ENCODE data around the gene C1orf174.
A peak's percentile ranks its signal among the peaks of the same experiment; 100 is the strongest.

C1orf174 gene

DNA sequence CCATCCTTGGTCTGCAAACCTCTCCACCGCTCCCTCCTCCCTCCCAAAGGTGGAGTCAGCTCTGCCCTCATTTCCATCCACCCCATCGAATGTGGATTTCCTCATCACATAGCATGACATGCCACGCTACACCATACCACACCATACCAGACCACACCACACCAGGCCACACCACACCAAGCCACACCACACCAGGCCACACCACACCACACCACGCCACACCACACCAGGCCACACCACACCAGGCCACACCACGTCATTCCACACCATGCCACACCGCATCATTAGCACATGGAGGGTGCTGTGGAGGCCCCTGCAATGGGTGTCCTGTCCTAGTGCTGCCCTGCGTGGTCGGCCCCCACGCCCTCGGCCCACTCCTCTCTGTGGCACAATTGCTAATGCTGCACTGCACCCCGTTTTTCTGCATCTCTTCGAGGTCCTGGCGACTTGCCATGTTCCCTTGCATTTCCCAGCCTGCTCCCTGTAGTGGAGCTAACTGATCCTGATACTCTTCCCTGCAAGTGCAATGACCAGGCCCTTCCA, 31.5 kb downstream of the C1orf174 start:
- no peak for DNase-seq (ENCODE audit: low read depth)

DNA sequence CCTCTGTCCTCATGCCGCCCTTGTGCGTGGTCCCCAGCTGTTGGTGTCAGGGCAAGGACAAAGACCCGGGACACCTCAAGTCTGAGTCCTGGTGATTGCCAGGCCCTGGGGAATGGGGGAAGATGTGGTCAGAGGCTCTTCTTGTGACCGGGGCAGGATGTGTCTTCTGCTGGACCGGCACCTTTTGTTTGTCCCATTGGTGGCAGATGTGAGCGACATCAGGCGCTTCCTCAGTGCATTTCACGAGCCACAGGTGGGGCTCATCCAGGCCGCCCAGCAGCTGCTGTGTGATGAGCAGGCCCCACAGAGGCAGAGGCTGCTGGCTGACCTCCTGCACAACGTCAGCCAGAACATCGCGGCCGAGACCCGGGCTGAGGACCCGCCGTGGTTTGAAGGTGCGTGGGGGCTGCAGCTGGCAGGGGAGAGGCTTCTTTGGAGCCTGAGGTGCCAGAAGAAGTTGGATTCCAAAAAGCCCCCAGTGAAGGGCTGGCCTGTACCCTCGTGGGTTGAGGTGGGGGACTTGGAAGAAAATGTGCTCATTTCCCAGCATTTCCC, 34.4 kb downstream of the C1orf174 start:
- DNase-seq (ENCODE audit: low read depth) = no peak

DNA sequence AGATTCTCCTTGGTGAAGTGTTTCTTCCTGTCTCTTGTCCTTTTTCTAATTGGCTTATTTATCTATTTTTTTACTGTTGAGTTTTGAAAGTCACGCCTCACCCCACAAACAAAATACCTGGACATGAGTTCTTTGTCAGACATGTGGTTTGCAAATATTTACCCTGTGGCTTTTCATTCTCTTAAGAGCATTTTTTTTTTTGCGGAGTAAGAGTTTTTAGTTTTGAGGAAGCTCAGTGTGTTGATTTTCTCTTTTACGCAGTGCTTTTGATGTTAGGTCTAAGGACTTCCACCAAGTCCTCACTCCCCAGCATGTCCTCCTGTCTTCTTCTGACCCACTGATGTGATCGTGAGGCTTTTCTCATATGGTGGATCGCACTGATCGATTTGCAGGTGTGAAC, 35.2 kb downstream of the C1orf174 start:
- no peak for DNase-seq (ENCODE audit: low read depth)

DNA sequence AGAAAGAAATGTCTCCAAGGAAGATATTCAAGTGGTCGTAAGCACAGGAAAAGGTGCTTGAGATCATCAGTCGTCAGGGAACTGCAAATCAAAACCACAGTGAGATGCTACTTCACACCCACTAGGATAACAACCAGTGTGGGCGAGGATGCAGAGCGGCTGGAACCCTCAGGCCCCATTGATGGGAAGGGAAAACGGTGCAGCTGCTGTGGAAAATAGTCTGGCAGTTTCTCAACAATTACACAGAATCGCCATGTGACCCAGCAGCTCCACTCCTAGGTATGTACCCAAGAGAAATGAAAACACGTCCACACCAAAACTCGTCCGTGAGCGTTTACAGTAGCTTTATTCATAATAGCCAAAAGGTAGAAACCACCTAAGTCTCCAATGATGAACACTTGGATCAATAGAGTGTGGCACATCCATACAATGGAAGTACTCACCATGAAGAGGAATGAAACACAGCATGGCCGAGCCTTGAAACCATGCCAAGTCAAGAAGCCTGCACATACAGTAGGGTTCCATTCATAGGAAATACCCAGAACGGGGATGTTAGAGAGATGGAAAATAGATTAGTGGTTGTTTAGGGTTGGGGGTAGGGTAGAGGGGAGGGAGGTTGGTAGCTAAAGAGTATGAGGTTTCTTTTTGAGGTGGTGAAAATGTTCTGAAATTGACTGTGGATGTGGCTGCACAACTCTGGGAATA, 36.7 kb downstream of the C1orf174 start:
- no peak for DNase-seq (ENCODE audit: low read depth)

DNA sequence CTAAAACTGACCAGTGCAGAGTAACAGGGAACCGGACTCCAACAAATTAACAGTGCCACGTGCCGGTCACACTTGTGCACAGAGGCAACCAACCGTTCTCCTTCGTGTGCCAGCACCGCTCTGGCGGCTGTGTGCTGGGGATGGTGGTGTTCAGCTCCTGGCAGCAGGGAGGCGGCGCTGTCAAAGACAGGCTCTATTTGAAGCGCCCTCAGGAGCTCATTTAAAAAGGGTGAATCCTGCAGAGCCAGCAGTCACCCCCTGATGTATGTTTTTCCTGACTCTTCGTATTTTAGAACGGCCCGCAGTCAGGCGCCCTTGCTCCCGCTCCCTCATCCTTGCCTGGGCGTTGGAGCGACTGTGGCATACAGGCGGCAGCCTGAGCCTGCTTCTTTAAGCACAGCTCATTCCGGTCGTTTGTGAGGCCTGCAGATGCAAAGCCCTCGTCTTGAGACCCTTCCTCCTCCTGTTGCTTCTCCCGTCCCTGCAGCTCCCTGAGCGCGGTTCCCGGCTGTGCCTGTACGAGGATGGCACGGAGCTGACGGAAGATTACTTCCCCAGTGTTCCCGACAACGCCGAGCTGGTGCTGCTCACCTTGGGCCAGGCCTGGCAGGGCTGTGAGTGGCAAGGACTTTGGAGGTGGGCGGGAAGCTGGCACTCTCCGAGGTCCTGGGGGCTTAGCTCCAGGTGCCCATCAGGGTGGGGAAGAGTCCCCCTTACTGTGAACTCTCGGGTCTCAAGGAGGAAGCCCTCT, 41.7 kb downstream of the C1orf174 start:
- no peak for DNase-seq (ENCODE audit: low read depth)

DNA sequence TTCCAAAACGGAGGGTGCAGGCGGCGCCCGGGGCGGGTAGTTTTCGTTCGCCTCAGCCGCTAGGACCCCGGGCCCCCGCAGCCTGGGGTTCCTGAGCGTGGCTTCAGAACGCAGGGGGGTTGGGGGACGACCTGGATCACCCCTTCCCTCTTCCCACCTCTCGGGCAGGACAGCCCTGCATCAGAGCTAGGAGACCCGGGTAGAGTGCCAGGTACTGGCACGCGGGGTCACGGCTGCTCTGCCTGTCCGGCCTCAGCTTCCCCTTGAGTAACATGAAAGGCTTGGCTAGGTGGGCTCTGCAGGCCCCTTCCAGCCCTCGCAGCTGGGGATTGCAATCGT, 42.3 kb downstream of the C1orf174 start:
- DNase-seq (ENCODE audit: low read depth) = no peak

DNA sequence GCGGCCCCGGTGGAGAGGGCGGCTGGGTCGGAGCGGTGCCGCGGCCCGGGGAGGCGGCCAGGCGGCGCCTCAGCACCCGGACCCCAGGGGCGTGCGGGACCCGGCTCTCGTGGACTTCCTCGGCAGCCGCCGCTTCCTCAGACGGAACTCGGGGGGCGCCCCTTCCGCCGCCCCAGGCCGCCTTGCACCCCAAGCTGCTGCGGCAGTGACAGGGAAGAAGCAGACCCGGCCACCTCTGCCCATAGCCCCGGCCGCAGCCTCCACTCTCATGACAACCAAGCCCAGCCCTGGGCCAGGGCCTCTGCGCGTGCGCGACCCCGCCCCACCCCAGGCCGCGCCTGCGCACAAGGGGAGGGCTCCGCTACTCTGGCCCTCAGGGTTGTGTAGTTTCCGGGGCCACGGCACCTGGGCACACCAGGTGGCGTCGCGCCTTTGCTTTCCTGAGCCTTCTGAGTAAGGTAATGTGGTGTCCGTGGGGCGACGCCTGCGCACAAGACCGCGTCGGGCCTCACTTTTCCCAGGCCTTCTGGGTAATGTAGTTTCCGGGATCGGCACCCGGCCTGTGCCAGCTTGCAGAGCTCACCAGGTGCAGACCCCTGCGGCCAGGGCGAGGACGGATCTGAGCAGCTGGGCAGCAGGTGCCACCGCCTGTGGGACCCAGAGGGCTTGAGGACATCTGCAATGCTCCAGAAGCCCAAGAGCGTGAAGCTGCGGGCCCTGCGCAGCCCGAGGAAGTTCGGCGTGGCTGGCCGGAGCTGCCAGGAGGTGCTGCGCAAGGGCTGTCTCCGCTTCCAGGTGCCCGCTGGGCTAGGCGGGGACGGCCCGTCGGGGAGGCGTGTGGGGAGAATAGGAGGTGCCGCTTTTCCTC, 42.9 kb downstream of the C1orf174 start, which contains the start of the genes CEP104 and DFFB:
Gene CEP104, minus strand, starts transcription at position 289 of the 868 bp plus-strand sequence. CDS start 4,804 bp downstream, outside the sequence.
Gene DFFB, plus strand, starts transcription at position 554 of the 868 bp plus-strand sequence. Its CDS starts 128 bp downstream, at position 682.
- peak; percentile 94 for DNase-seq (ENCODE audit: low read depth)

DNA sequence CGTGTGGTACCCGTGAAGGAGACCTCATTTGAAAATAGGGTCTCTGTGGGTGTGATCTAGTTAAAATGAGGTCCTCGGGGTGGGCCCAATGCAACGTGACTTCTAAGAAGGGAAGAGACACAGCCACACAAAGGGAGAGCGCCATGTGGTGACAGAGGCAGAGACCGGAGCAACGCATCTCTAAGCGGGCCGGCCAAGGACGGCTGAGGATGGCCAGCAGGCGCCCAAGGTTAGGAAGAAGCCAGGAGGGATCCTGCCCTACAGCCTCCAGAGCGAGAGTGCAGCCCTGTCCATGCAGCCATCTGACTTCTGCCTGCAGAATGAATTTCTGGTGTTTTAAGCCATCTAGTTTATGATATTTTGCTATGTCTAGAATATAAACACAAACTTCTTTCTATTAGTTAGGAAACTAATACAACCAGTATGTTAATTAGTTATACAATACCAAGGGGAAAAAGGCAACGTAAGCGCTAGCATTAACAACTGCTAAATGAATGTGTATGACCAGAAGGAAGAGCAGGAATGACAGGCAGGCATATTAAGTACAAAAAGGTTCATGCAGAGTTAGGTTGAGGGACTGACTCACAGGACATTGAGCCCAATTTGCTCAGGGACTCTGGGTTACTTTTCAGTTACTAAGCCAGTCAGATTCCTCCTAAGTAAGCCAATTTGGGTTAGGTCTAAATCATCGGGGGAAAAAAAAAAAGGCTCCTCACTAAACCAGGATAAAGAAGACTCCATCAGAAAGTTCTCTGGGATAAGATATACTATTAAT, 47.2 kb downstream of the C1orf174 start:
- no peak for DNase-seq (ENCODE audit: low read depth)

DNA sequence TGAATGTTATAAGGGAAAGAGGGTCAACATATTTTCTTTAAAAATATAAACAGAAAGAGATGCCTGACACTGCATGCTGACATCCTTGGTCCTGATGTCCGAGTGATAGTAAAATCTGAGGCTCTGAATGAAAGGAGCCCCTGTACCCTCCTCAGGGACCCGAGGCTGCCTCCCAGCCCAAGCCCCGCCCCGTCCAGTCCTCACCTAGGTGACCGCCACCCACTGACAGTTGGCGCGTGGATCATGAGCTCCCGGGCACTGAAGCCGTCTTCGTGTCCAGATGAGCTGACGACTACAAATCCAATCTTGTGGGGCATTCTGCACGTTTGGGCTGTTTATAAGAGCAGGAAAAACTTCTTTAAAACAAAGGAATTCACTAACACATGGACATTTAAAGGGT, 48.0 kb downstream of the C1orf174 start:
- no peak for DNase-seq (ENCODE audit: low read depth)

DNA sequence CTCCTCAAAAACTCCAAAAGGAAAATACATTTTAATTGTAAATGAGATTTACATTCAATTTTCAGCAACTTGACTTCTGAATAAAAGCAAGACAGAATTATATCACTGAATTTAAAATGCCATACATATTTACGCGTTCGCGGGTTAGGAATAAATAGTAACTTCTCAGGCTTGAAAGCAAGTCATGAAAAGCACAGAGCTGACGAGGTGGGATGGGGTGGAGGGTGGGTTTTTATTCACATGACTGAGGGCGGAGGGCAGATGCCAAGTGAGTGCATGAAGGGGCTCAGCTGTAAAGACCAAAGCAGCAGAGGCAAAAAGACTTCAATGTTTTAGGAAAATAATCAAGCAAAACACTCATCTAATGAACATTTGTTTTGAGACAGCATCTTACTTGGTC, 48.8 kb downstream of the C1orf174 start:
- no peak for DNase-seq (ENCODE audit: low read depth)

DNA sequence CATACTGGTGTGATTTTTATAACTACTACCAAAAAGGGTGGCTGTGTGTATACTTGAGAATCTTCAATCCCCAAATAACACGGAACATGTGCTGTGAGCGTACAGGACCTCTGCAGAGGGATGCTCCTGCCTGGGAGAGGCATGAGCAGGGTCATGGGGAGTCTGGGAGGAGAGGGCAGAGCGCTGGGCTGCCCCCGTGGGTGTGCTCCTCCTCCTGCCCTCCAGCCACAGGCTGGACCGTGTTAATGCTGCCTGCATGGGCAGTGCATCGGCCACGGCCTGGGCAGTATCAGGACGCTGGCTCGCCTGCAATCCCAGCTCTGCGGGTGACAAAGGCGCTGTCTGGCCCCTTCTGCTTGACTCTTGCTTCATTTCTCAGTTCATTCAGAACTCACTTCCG, 49.2 kb downstream of the C1orf174 start:
- DNase-seq (ENCODE audit: low read depth) = no peak

DNA sequence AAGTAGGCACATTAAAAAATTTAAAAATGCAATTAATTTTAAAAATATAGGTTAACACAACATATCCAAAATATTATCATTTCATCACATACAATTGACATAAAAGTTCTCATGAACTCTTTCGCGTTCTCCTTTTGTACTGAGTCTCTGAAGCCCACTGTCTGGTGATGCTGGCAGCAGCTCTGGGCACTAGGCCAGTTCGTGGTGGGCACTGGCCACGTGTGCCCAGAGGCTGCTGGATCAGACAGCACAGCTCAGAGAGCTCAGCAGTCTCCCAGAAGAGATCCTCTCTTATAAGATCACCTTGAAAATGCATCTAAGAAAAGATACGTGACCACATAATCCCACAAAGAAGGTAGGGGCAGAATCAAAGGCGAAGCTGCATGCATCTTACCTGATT, 53.0 kb downstream of the C1orf174 start:
- no peak for DNase-seq (ENCODE audit: low read depth)

DNA sequence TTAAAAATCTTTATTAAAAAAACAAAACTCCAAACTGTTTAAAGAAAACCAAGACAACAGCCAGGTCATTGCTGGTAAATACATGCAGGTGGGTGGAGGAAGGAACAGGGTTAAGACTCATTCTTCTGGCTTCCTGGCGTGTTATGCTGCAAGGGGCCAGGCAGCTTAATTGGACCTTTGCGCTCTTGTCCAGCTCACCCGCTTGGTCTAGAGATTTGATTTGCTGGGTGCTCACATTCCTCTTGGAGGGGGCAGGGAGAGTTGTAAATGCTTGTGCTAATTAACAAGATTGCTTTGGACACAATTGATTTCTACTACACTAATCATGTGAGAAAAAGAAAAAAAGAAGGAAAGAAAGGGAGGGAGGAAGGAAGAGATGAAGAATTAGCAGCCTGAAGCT, 53.5 kb downstream of the C1orf174 start:
- DNase-seq (ENCODE audit: low read depth) = no peak

DNA sequence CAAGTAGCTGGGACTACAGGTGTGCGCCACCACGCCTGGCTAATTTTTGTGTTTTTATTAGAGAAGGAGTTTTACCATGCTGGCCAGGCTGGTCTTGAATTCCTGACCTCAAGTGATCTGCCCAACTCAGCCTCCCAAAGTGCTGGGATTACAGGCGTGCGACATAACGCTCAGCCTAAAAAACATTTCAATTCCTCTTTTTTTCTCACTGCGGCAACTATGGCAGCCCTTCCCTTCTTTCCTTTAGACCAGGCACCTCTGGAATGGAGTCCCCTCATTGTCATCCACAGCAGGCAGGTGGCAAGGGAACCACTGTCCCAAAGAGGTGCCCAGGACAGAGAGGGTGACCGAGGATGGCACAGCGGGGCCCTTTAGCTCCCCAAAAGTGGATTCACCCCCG, 57.2 kb downstream of the C1orf174 start:
- DNase-seq (ENCODE audit: low read depth) = no peak

DNA sequence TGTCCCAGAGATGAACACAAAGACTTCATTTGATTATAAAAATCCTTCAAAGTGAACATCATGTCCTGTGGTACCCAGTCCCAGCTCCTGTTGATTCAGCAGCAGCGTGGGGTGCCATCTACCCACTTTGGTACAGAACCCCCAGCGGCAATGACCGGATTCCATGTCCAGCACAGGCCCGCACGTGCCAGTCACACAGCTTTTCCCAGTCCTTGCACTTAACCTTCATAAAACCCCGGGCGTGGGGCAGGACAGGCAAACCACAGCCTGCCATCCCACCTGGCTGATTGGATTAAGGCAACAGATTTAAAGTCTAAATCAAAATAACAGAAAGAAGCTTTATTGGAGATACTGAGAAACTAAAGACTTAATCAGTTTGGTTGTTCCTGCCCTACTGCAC, 58.6 kb downstream of the C1orf174 start:
- no peak for DNase-seq (ENCODE audit: low read depth)
